Muscle of back (tissue), 11 donors: Measurements from ENCODE around the gene ATP5MG. TPM values are rescaled to one million over a fixed set of nuclear protein-coding genes. Genes with fewer than 3 reads are reported as not detected.
"Not testable (repeated sequence)": the region's sequence is repeated elsewhere in the genome, so short reads cannot be mapped to it uniquely, and the experiment has no call there.

Source experiments
- DNase-seq, 3 donors: peaks; one replicate each; pipeline versions ENCODE4 v3.0.0 to v3.0.0-alpha.2; 2013
- polyA plus RNA-seq, 10 donors: library from polyadenylated mRNA; unstranded; fragments of 120-200 nt; gene quantifications; one replicate each; pipeline ENCODE4 v1.2.1, GENCODE V29; 2013; ENCODE audit not compliant: insufficient read length in 10 of 10

Gene ATP5MG
- polyA plus RNA-seq, 10 donors = 318 to 455 (median 363) TPM

DNA sequence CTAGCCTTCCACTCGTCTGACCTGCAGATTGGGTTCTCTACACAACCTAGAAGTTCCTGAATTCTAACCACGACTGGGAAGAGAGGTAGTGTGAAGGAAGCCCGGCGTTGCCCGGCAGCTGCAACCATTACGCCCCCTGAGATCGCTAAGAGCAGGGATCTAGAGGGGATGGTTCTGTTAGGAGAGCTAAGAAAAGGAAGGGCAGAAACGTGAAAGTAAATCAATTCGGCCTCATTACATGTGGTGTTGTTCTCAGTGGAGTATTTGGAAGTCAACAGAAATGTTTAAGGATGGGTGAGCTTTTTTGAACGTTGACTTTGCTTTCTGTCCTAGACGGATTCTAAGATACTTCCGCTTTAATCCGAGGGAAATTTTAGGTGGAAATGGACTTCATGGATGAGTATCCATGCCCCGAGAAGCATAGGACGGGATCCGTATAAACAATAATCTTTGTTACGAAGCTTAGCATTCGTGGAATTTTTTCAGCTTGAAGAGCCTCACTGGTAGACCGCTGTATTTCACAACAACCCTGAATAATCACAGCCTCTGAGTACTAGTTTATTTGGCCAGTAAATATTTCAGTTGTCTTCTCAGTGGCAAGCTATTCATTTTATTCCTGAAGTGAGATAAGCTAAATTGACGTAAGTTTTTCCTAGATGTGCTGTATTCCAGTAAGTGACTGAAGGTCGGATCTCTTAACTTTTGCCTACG lies 629 bp downstream of the ATP5MG start:
- DNase-seq = peak in 1 of 3 donors; percentile 18

DNA sequence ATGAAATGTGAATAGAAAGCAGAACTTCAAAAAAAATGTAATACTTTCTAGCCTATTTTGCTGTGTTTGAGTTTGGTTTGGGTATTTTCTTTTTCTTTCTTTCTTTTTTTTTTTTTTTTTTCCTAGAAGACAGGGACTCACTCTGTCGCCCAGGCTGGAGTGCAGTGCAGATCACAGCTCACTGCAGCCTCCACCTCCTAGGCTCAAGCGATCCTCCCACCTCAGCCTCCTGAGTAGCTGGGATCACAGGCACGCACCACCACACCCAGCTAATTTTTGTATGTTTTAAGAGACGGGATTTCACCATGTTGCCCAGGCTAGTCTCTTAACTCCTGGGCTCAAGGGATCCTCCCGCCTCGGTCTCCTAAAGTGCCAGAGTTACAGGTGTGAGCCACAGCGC lies 1.2 kb downstream of the ATP5MG start:
- not testable (repeated sequence) for DNase-seq

DNA sequence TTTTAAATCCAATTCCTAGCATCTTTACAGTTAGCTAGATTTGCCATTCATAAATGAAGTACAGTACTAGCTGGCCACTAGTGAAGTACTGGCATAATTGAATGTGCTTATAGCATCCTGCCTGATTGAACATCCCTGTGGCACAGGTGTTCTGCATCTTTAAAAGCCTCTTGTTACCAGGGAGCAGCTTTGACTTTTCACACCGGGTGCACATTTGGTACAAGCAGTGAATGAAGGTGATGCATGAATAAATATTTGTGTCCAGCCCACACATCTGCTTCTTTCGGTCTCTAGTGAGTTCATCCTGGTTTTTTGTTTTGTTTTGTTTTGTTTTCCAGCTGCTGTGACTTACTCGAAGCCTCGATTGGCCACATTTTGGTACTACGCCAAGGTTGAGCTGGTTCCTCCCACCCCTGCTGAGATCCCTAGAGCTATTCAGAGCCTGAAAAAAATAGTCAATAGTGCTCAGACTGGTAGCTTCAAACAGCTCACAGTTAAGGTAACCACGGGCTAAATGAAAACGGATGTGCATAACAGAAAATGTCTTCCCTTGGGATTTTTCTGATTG lies 5.3 kb downstream of the ATP5MG start:
- no peak for DNase-seq

DNA sequence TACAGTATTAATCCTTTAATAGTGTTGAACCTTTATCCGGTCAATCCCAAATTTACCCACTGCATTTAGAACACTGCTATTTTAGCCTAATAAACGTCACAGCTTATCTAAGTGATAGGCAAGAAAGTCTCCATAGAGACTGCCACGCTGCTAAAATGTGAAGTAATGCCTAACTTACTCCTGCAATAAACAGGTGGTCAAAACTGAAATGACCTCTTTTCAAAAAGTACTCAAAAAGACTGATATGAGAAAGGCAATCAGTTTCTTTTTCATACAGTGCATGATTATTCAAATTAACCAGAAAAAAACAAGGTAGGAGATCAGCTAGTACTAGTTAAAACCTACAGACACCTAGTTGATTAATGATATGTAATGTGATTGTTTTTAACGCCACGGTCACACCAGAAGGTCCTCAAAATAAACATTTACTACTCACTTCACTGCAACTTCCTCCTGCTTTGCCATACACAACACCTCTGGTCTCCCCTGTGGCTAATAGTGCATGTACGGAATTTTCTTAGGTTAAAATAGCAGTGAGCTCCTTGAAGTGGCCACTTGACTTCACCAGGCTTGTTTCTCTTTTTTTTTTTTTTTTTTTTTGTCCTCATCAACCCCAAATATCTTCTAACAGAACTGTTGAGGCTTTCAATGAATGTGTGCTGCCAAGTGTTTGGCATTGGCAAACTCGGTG lies 8.8 kb downstream of the ATP5MG start:
- DNase-seq = no peak

DNA sequence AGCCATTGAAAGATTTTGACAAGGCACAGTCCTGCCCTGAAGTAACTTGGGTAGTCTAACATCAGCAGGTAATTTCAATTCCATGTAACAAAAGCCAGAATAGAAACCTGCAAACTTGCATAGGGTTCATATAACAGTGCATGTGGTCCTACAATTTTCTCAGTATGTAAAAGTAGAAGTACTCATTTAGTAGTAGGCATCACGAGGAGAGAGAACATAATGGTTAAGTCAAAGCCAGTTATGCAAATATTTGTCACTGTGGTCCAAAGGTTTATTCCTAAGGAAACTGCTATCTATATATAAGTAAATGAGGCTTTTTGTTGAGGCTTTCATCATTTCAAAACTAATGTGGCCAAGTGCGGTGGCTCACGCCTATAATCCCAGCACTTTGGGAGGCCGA lies 10.1 kb downstream of the ATP5MG start:
- DNase-seq = no peak

DNA sequence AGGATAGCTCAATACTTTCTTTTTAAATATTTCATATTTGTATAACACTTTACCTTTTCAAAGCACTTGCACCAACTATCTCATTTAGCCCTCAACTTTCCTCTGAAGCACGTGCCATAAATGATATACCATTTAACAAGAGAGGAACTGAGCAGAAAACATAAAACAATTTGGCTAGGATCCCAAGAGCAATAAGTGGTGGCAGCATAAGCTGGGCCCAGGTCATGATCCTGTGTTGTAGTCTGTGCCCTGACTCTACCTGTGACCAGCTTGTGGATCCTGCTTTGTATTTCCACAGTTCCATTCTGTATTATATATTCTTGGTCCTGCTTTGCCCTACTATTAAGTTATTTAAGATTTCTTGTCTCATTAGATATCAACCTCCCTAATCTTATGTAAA lies 11.5 kb downstream of the ATP5MG start:
- DNase-seq = no peak

DNA sequence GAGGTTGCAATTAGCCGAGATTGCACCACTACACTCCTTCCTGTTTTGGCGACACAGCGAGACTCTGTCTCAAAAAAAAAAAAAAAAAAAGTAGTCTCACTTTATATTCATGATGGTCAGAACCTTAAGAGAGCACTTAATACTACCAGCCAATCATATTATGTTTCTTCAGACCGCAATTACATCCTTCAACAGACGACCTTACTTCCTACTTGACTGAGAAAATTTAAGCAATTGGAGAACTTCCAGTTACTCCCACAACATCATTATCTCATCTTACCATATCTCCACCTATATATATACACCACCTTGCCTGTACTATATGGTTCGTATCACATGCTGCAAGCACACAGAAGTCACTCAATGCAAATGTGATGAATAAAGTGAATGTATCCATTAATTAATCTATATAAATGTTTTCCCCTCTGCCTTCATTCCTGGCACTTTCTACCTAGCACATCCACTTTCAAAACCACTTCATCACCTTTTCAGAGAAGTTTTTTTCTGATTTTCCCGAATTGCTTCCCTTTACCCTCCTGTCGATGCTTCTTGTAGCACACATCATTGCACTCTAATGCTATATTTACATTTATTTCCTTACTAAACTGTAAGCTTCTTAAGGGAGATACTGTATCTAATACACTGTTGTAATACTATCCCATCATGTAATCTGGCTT lies 13.8 kb downstream of the ATP5MG start:
- no peak for DNase-seq

DNA sequence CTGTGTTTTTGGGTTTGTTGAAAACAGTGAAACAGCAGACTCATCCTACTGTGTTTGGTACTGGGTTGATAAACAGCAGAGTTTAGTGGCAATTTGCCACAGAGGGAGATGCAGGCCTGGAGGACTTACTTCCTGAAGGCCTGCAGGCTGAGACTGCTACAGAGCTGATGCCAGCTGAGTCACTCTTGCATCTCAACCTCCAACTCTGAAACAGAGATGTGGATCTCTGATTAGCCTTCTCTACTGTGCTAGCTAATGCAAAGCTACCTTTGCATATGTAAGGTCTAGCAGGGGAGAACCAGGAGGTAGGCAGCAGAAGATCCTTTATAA lies 14.3 kb downstream of the ATP5MG start:
- DNase-seq = peak in 1 of 3 donors; percentile 71

DNA sequence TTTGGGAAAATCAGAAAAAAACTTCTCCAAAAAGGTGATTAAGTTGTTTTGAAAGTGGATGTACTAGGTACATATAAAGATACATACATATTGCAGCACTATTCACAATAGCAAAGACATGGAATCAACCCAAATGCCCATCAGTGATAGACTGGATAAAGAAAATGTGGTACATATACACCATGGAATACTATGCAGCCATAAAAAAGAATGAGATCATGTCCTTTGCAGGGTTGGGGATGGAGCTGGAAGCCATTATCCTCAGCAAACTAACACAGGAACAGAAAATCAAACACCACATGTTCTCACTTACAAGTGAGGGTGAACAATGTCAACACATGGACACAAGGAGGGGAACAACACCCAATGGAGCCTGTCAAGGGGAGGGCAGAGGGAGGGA lies 15.5 kb downstream of the ATP5MG start:
- DNase-seq = not testable (repeated sequence)

DNA sequence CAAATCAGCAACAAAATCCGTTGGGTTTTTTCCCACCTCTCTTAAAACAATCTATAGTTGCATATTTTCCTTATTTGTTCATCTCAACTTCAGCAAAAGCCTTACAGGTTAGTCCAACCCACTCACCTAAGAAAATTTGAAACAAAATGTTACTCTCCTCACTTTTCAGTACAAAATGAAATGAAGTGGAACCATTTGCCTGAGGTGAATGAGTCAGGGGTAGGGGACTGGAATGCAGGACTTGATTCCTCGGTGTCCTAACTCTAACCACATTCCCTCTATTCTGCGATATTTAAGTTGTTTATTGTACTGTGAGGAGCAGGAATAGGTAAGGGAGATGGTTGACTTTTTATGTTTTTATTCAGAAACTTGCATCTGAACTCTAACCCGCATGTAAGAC lies 16.4 kb downstream of the ATP5MG start:
- no peak for DNase-seq

DNA sequence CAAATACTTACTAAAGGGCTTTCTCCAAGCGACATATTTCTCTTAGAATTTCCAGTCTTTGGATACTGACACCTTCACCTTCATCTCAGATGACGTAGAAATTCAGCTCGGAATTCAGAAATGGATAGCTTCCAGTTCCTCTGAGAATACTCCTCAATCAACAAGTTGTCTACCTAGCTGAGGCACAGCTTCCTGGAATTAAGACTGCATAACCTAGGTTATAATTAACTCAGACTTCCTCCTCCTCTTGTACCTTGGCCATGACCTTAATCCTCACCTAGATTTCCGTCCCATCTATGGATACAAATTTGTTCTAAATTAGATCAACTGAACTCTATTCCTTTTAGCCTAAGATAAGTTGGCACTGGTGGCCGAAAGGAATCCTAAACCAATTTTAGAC lies 17.4 kb downstream of the ATP5MG start:
- DNase-seq = no peak

DNA sequence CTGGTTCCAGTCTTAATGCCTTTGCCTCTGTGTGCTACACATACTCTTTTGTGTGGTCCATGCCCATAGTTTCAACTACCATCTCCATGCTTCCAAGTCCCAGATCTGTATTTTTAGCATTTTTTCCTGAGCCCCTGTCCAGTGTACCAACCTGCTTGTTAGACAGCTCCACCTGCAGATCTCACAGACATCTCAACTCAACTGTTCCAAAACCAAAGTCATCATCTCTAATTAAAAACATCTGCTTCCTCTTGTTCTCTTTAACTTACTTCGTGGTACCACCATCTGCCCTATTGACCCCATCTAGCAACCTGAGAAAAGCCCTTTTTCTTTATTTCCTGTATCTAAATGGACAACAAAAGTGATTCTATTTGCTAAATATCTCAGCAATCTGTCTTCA lies 26.3 kb downstream of the ATP5MG start:
- no peak for DNase-seq

DNA sequence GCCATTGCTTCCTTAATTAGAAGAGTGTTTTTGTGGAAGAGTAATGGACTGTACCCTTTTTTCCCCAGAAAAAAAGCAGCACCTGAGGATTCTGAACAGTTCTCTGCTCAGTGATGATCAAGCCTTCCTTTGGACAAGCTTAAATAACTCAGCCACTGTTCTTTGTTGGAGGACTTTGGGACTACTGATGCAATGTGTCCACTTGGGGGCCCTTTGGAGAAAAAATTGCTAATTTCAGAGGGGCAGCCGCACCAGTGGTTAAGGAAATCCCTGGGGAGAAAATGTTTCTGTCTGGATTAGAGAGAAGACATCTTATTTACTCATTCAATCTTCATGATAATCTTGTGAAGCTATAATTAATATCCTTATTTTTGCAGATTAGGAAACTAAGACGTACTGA lies 29.6 kb downstream of the ATP5MG start:
- DNase-seq = no peak

DNA sequence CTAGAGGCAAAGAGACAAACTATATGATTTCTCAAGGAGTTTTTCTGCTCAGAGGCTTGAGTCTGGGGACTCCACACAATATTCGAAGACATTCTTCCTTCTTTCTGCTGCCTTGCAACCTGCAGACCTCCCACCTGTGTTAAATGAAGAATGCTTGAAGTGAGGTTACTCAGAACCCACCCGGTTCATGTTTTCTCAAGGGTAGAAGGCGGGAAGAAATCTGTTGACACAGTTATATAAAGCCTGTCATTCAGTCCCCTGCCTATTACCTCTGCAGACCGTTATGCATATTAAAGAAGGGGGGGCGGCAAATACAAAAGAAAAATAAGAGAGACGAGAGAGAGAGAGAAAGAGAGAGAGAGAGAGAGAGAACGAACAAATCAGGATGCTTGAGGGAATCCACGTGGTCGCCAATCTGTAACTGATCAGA lies 32.7 kb downstream of the ATP5MG start:
- DNase-seq = no peak

DNA sequence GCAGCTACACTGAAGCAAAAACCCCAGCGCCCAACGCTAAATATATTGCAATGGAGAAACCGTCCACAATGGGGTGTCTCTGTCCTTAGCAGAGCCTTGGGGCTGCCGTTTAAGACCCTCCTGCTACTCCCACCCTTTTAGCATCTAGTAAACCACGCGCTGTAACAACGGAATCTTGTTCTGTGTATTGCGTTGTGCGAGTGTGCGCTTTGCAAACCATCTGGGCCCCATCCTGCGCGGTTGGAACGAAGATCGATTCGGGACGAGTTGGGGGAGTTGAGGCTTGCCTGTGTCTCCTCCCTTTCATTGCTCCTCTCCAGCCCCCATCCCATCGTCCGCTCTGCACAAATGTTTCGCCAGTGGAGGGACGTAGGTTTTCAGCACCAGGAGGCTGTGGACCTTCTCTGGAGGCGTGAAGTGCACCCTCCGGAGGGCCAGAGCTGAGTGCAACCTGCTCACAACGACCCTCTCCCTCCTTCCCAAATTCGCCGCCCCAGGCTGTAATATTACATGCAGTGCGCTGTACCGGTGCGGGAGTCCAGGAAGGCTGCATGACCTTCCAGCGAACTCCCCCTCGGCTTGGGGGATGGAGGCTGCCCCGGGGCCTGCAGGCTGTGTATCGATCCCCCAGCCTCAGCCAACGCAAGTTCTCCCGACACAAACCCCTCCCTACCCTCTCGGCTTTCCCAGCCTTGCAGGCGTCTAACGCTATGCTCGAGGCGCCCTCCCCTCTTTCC lies 33.3 kb downstream of the ATP5MG start:
- DNase-seq = peak; percentile 33 to 80 (median 55)

DNA sequence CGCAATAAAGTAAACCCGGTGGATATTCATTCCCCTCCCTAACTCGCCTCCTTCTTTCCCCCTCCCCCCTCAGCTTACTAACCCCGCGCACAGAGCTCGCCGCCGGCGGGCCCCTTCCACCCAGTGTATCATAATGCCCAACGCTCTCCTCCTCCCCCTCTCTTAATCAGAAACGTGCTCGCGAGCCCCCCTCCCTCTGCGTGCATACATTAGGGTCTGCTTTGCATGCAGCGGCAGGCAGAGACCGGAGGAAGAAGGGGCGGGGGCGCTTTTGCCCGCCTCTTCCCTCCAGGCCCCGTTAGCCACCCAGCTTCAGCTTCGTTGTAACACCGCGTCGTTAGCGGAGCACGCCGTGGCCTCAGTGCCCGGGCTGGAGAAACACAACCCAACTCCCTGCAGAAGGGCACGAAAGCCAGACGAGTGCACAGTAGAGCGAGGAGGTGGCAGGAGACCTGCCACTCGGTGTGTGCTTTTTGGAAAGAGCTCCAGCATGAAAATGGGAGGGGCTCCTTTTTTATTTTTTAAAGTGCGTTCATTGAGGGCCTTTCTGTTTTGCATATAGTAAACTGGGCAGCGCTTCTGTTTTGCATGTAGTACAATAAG lies 34.0 kb downstream of the ATP5MG start:
- peak; percentile 48 to 91 (median 54) for DNase-seq

DNA sequence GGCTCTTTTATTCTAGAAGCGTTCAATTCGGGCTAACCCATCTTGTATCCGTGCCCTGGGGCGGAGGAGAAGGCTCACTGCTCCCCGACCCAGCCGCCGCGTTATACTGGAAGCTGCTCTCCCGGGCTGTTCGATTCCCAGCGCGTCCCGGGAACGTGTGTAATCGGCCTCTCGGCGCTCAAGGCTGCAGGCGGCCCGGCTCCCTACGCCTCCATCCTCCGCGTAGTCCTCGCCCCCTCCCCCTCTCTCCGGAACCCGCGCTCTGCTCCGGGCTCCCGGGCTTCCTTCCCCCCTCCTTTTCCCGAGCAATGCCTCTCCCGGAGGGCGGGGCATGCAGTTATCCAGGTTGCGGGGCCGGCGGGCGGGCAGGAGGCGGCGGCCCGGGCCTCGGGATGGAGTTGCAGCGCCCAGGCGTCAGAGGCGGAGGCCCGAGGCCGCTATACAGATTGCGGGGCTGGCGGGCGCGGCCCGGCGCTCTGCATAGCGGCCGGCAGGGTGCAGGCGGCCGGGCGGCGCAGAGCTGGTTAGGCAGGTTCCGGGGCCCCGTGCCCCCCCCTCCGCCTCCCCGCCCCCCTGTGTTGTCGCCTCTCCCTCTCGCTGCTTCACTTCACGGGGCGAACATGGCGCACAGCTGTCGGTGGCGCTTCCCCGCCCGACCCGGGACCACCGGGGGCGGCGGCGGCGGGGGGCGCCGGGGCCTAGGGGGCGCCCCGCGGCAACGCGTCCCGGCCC lies 34.7 kb downstream of the ATP5MG start, which contains the start of gene KMT2A:
TSS of gene KMT2A (plus strand) at position 600 of the 732 bp plus-strand sequence. CDS start at position 621, 21 bp downstream.
- peak; percentile 97 to 99 (median 99) for DNase-seq

DNA sequence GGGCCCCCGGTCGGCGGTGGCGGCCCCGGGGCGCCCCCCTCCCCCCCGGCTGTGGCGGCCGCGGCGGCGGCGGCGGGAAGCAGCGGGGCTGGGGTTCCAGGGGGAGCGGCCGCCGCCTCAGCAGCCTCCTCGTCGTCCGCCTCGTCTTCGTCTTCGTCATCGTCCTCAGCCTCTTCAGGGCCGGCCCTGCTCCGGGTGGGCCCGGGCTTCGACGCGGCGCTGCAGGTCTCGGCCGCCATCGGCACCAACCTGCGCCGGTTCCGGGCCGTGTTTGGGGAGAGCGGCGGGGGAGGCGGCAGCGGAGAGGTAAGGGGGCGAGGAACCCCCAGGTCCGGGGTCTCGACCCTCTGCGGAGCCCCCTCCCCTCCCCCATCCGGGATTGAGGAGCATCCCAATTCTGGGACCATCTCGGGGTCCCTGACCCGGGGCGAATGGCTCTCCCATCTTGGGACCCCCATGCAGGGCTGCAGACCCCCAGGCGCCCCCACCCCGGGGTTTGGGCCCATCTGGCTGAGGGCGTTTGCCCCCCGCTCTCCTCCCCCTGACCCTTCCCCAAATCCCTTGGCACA lies 35.3 kb downstream of the ATP5MG start:
- peak in 2 of 3 donors; percentile 34 to 71 for DNase-seq

DNA sequence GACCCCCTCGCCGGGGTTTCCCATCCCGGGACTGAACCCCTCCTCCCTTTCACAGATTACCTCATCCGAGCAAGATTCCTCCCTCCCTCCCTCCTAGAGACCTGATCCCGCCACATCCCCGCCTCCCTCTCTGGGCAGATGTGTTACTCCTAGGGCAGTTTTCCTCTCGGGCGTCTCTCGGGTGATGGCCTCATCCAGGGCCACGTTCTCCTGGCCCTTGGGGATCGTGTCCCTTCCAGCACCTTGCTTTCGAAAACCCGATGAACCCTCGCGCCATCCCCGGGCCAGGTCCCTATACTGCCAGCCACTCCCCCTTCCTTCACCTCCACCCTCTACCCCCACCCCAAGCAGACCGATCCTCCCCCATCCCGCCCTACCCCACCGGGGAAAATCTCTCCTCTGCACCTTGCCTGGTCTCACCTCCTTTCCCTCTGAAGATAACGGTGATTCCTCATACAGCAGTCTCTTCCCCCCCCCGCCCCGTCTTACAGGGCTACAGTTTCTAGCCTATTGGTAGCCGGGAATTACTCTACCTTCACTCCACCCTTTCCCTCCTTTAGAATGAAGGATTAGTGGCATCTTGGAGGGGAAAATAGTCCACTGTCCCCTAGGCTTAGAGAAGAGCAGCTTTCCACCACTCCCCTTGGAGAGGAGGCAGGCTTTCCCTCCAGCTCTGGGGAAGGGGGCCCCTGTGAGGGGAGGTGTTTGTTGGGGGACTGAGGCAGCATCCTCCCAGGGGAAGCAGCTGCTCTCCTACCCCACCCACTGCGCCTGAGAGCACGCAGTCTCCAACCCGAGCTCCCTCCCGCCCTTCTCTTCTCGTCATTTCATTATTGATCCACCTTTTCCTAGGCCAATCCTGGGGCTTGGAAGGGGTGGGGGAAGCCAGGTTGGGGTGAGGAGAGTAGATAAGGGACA lies 36.1 kb downstream of the ATP5MG start:
- peak; percentile 31 to 81 (median 56) for DNase-seq
